Fibroblast of lung (primary cell): ENCODE data around the gene OSGIN1. TPM values are rescaled to one million over a fixed set of nuclear protein-coding genes. Genes with fewer than 3 reads are reported as not detected.
A peak's percentile ranks its signal among the peaks of the same experiment; 100 is the strongest.

Source experiments
- DNase-seq, 2 donors: peaks; one replicate each; pipeline versions ENCODE4 v3.0.0 to v3.0.0-alpha.2; 2010; ENCODE audit warnings: low read depth in 2 of 2
- H2AFZ ChIP-seq: 2 replicates; pipeline ENCODE4 v1.5.1; 2012; ENCODE audit warnings: low read length, control low read depth, inconsistent platforms
- H3K27ac ChIP-seq: 2 replicates; pipeline ENCODE4 v1.5.1; 2011; ENCODE audit warnings: low read length, control low read depth; ENCODE audit not compliant: insufficient read depth
- H3K27me3 ChIP-seq: 2 replicates; pipeline ENCODE4 v1.5.1; 2011; ENCODE audit warnings: mild to moderate bottlenecking, low read length; ENCODE audit not compliant: control insufficient read depth, insufficient read depth
- H3K36me3 ChIP-seq: 2 replicates; pipeline ENCODE4 v1.5.1; 2011; ENCODE audit warnings: low read length; ENCODE audit not compliant: control insufficient read depth, insufficient read depth
- H3K4me1 ChIP-seq: 2 replicates; pipeline ENCODE4 v1.5.1; 2011; ENCODE audit warnings: low read length; ENCODE audit not compliant: control insufficient read depth, insufficient read depth; ENCODE audit errors: extremely low read depth
- H3K4me2 ChIP-seq: 2 replicates; pipeline ENCODE4 v1.5.1; 2011; ENCODE audit warnings: low read length, control low read depth; ENCODE audit not compliant: insufficient read depth; ENCODE audit errors: extremely low read depth
- H3K4me3 ChIP-seq, 4 experiments: fragments of 200-600 bp in 1 of 4; sonication (generic) in 1 of 4; replicated peaks in 1 of 4; 2 replicates each; pipeline ENCODE4 v1.5.1; 2011 to 2016; ENCODE audit warnings: low read length in 4 of 4, low read depth in 3 of 4, mild to moderate bottlenecking in 3 of 4, control low read depth in 2 of 4, inconsistent platforms in 1 of 4, mixed read lengths in 1 of 4; ENCODE audit not compliant: insufficient read depth in 1 of 4; ENCODE audit errors: control extremely low read depth in 1 of 4
- H3K79me2 ChIP-seq: 2 replicates; pipeline ENCODE4 v1.5.1; 2012; ENCODE audit warnings: mild to moderate bottlenecking, low read length, inconsistent platforms; ENCODE audit not compliant: control insufficient read depth, insufficient read depth
- H3K9ac ChIP-seq: 2 replicates; pipeline ENCODE4 v1.5.1; 2011; ENCODE audit warnings: mild to moderate bottlenecking, low read length, control low read depth; ENCODE audit not compliant: insufficient read depth
- H3K9me3 ChIP-seq: 2 replicates; pipeline ENCODE4 v1.5.1; 2012; ENCODE audit warnings: low read depth, low read length; ENCODE audit not compliant: control insufficient read depth, insufficient read depth
- H4K20me1 ChIP-seq: 2 replicates; pipeline ENCODE4 v1.5.1; 2011; ENCODE audit warnings: low read length; ENCODE audit not compliant: control insufficient read depth, insufficient read depth; ENCODE audit errors: extremely low read depth
- CTCF ChIP-seq, 2 donors: IDR thresholded peaks in 1 of 2; conservative IDR thresholded peaks in 1 of 2; 1 replicate in 1 of 2; 2 replicates in 1 of 2; pipeline ENCODE4 v1.5.1; 2011 to 2012; ENCODE audit warnings: low read length in 2 of 2, control low read depth in 1 of 2, inconsistent platforms in 1 of 2, low read depth in 1 of 2, mild to moderate bottlenecking in 1 of 2
- EZH2 ChIP-seq: IDR thresholded peaks from 2 replicates; pipeline ENCODE4 v1.5.1; 2012; ENCODE audit warnings: low read length, control low read depth, mild to moderate bottlenecking; ENCODE audit errors: missing control alignments
- polyA plus RNA-seq, 2 donors: library from polyadenylated mRNA; depleted of rRNA in 1 of 2; stranded (reverse) in 1 of 2; unstranded in 1 of 2; fragments of >200 nt; gene quantifications; 2 replicates each; pipeline ENCODE4 v1.2.1, GENCODE V29; 2011 to 2012; ENCODE audit warnings: missing spikeins in 1 of 2
- total RNA-seq: library from RNA; depleted of rRNA; stranded (reverse); fragments of >200 nt; gene quantifications from 2 replicates; pipeline ENCODE4 v1.2.1, GENCODE V29; 2014

The OSGIN1 gene
- total and polyA plus RNA-seq, 2 donors (not counting 1 experiment from before 2014, with no cell fraction given) = 2.1 to 6.6 TPM

- Histone ChIP-seq H3K79me2 (peaks cover 4% of the 10 kb centered on the region), H3K9me3 (no peaks in the 10 kb centered on the region), H3K4me3 (no peak overlapping the region), H3K27me3 (no peaks in the 10 kb centered on the region), H4K20me1 (no peaks in the 10 kb centered on the region), H3K36me3 (no peaks in the 10 kb centered on the region), H3K27ac (no peak overlapping the region), H2AFZ (no peak overlapping the region), H3K9ac (no peak overlapping the region), H3K4me2 (no peak overlapping the region), H3K4me1 (peaks cover 18% of the 10 kb centered on the region)
- DNase-seq = no peak
- TF ChIP-seq CTCF (conservative IDR thresholded peaks at IDR 0.05 in 1 of 2, IDR thresholded peaks at IDR 0.05 in 1 of 2; ENCODE audit: low read depth in 1 of 2, low read length in 2 of 2) (no peak), EZH2 (no peak)
These were observed 1.5 kb upstream of the OSGIN1 start for GRCh38 chr16:83951544-83951943.

- no peaks in the 10 kb centered on the region for H3K36me3 ChIP-seq
- peaks cover 18% of the 10 kb centered on the region for H3K4me1 ChIP-seq
- H2AFZ ChIP-seq = peak overlapping the region; percentile 39
- H3K4me3 ChIP-seq = peak overlapping the region in 2 of 4 experiments; percentile 41 to 83
- no peaks in the 10 kb centered on the region for H4K20me1 ChIP-seq
- peak overlapping the region; percentile 29 for H3K9ac ChIP-seq
- TF ChIP-seq CTCF (conservative IDR thresholded peaks at IDR 0.05 in 1 of 2, IDR thresholded peaks at IDR 0.05 in 1 of 2; ENCODE audit: low read depth in 1 of 2, low read length in 2 of 2) (no peak), EZH2 (no peak)
- no peaks in the 10 kb centered on the region for H3K27me3 ChIP-seq
- peaks cover 4% of the 10 kb centered on the region for H3K79me2 ChIP-seq
- no peaks in the 10 kb centered on the region for H3K9me3 ChIP-seq
- peak in 1 of 2 donors; percentile 72 for DNase-seq
- H3K4me2 ChIP-seq = peak overlapping the region; percentile 34
- H3K27ac ChIP-seq = peak overlapping the region; percentile 85
These were observed 477 bp upstream of the OSGIN1 start for GRCh38 chr16:83952587-83952939.

GRCh38 chr16:83953796-83954576 lies 946 bp downstream of the OSGIN1 start:
- peaks cover 5% of the 10 kb centered on the region for H3K36me3 ChIP-seq
- H3K9ac ChIP-seq = peak overlapping the region; percentile 81
- no peak overlapping the region for H2AFZ ChIP-seq
- H3K4me2 ChIP-seq = peak overlapping the region; percentile 98
- H4K20me1 ChIP-seq = no peaks in the 10 kb centered on the region
- peak overlapping the region; percentile 85 for H3K27ac ChIP-seq
- peaks cover 18% of the 10 kb centered on the region for H3K4me1 ChIP-seq
- peak overlapping the region; percentile 67 to 83 (median 76) for H3K4me3 ChIP-seq
- H3K79me2 ChIP-seq = peaks cover 4% of the 10 kb centered on the region
- H3K9me3 ChIP-seq = no peaks in the 10 kb centered on the region
- TF ChIP-seq CTCF (conservative IDR thresholded peaks at IDR 0.05 in 1 of 2, IDR thresholded peaks at IDR 0.05 in 1 of 2; ENCODE audit: low read depth in 1 of 2, low read length in 2 of 2) (peak; percentile 29 to 60), EZH2 (no peak)
- no peaks in the 10 kb centered on the region for H3K27me3 ChIP-seq
- peak; percentile 23 to 44 for DNase-seq
